A549 (cell line): ENCODE data around the gene GMCL2. TPM values are rescaled to one million over a fixed set of nuclear protein-coding genes. Genes with fewer than 3 reads are reported as not detected.

Experiments
- ATAC-seq, 2 experiments: fragments of 200-7000 bp in 1 of 2; fragments of >200 bp in 1 of 2; cut with Nextera tagmentation in 1 of 2; cut with Tn5 transposase in 1 of 2; 3 replicates each; pipeline versions ENCODE4 v1.8.0 to v1.9.1; 2018 to 2020; ENCODE audit warnings: mild to moderate bottlenecking in 1 of 2, moderate library complexity in 1 of 2
- CTCF ChIA-PET: fragments of 300-600 bp; sonication (Branson Sonifier 250); formaldehyde crosslinking; extraction: SDS; loops from one replicate; lab custom pipeline; 2021; ENCODE audit warnings: antibody characterized with exemption, inconsistent platforms; lab: Yijun Ruan, JAX
- POLR2A ChIA-PET: fragments of 350-600 bp; formaldehyde crosslinking; extraction: SDS; loops from one replicate; lab custom pipeline; 2021; ENCODE audit warnings: antibody characterized with exemption, inconsistent platforms; lab: Yijun Ruan, JAX
- DNase-seq, 2 experiments: peaks; one replicate each; pipeline versions ENCODE4 v3.0.0 to v3.0.0-alpha.2; 2011 to 2016; ENCODE audit warnings: low read depth in 1 of 2, low spot score in 1 of 2
- FAIRE-seq: peaks from 2 replicates; lab custom pipeline; 2011; peaks lifted over from hg19 to GRCh38; lab: Jason Lieb, UNC
- H3K27ac ChIP-seq, 2 experiments: fragments of >200 bp; sonication (Bioruptor Twin); formaldehyde crosslinking; 3 replicates each; pipeline ENCODE4 v1.5.1; 2016 to 2017
- H3K4me1 ChIP-seq: fragments of >200 bp; sonication (Bioruptor Twin); formaldehyde crosslinking; 3 replicates; pipeline ENCODE4 v1.6.1; 2016
- H3K4me2 ChIP-seq: fragments of >200 bp; sonication (Bioruptor Twin); formaldehyde crosslinking; 3 replicates; pipeline ENCODE4 v1.6.1; 2016
- H3K4me3 ChIP-seq: fragments of >200 bp; sonication (Bioruptor Twin); formaldehyde crosslinking; 3 replicates; pipeline ENCODE4 v1.5.1; 2016
- H3K9me3 ChIP-seq: fragments of >200 bp; sonication (Bioruptor Twin); formaldehyde crosslinking; 3 replicates; pipeline ENCODE4 v1.6.1; 2016
- BCL3 ChIP-seq: fragments of >200 bp; sonication (Bioruptor Twin); formaldehyde crosslinking; IDR thresholded peaks from 3 replicates; pipeline ENCODE4 v1.6.1; 2016
- BHLHE40 ChIP-seq: IDR thresholded peaks from 2 replicates; pipeline ENCODE4 v1.6.1; 2012; ENCODE audit warnings: low read depth, low read length, inconsistent platforms
- CHD4 ChIP-seq: fragments of 200-600 bp; sonication (generic); IDR thresholded peaks from 2 replicates; pipeline ENCODE4 v1.6.1; 2016; ENCODE audit warnings: antibody characterized with exemption, mild to moderate bottlenecking, borderline replicate concordance
- CTCF ChIP-seq: fragments of >200 bp; sonication (Bioruptor Twin); formaldehyde crosslinking; IDR thresholded peaks from 3 replicates; pipeline ENCODE4 v1.5.1; 2016
- EHMT2 ChIP-seq: fragments of 200-600 bp; sonication (generic); IDR thresholded peaks from 2 replicates; pipeline ENCODE4 v1.6.1; 2016; ENCODE audit warnings: antibody characterized with exemption, low read depth, mild to moderate bottlenecking, moderate library complexity
- FOSB ChIP-seq: fragments of 250-450 bp; sonication (Bioruptor Pico); IDR thresholded peaks from 2 replicates; pipeline ENCODE4 v1.5.0; 2020; ENCODE audit warnings: mild to moderate bottlenecking, moderate library complexity
- FOSL2 ChIP-seq, 2 experiments: fragments of 450-650 bp in 1 of 2; fragments of >200 bp in 1 of 2; sonication (Bioruptor Twin) in 1 of 2; formaldehyde crosslinking; IDR thresholded peaks; 2 replicates each; pipeline versions ENCODE4 v1.5.0 to v1.6.1; 2016 to 2020; ENCODE audit warnings: mild to moderate bottlenecking in 1 of 2, moderate library complexity in 1 of 2
- FOXS1 ChIP-seq: fragments of 250-450 bp; sonication (Bioruptor Pico); IDR thresholded peaks from 2 replicates; pipeline ENCODE4 v1.5.0; 2020; ENCODE audit warnings: mild to moderate bottlenecking, moderate library complexity
- HDAC2 ChIP-seq: fragments of 200-600 bp; sonication (generic); IDR thresholded peaks from 2 replicates; pipeline ENCODE4 v1.6.1; 2016
- HOXB5 ChIP-seq: fragments of 250-450 bp; sonication (Bioruptor Pico); IDR thresholded peaks from 2 replicates; pipeline ENCODE4 v1.5.0; 2020; ENCODE audit warnings: mild to moderate bottlenecking, moderate library complexity
- JUN ChIP-seq, 2 experiments: fragments of >200 bp; sonication (Bioruptor Twin); formaldehyde crosslinking; IDR thresholded peaks; 2 replicates in 1 of 2; 3 replicates in 1 of 2; pipeline ENCODE4 v1.6.1; 2016 to 2017
- KDM1A ChIP-seq: fragments of 200-600 bp; sonication (generic); IDR thresholded peaks from 2 replicates; pipeline ENCODE4 v1.6.1; 2016; ENCODE audit warnings: low read depth, mild to moderate bottlenecking
- MAFK ChIP-seq: fragments of 450-650 bp; IDR thresholded peaks from 2 replicates; pipeline ENCODE4 v1.6.1; 2014; ENCODE audit not compliant: partially characterized antibody
- MYC ChIP-seq: IDR thresholded peaks from 2 replicates; pipeline ENCODE4 v1.6.1; 2012; ENCODE audit warnings: mild to moderate bottlenecking, inconsistent platforms, low read length, improper control_type of control experiment, borderline replicate concordance
- NFE2L2 ChIP-seq: fragments of 150-350 bp; conservative IDR thresholded peaks from 2 replicates; pipeline ENCODE4 v1.6.1; 2014; ENCODE audit warnings: low read length
- NPAS2 ChIP-seq: fragments of 250-450 bp; sonication (Bioruptor Pico); IDR thresholded peaks from 2 replicates; pipeline ENCODE4 v1.8.0; 2022; ENCODE audit warnings: mild to moderate bottlenecking, moderate library complexity, borderline replicate concordance
- NR3C1 ChIP-seq: fragments of >200 bp; sonication (Bioruptor Twin); formaldehyde crosslinking; IDR thresholded peaks from 3 replicates; pipeline ENCODE4 v1.6.1; 2017
- RCOR1 ChIP-seq: fragments of 150-350 bp; IDR thresholded peaks from 2 replicates; pipeline ENCODE4 v1.6.1; 2014; ENCODE audit warnings: antibody characterized with exemption, low read length, low read depth
- REST ChIP-seq: fragments of 200-600 bp; sonication (generic); IDR thresholded peaks from 2 replicates; pipeline ENCODE4 v1.6.1; 2016; ENCODE audit warnings: antibody characterized with exemption, mild to moderate bottlenecking, moderate library complexity
- ZNF302 ChIP-seq: fragments of 250-450 bp; sonication (Bioruptor Pico); IDR thresholded peaks from 2 replicates; pipeline ENCODE4 v1.9.0; 2021; ENCODE audit warnings: inconsistent platforms, mild to moderate bottlenecking, moderate library complexity
- WGBS: methylation state at CpG from one replicate; pipeline ENCODE4 v1.1.6; 2017; ENCODE audit errors: missing lambda C conversion rate; 5-methylcytosine and 5-hydroxymethylcytosine counted together
- polyA plus RNA-seq, 4 experiments: library from polyadenylated mRNA; depleted of rRNA in 3 of 4; stranded (reverse); fragments of >200 nt; fragmentation: RNase III in 1 of 4; extraction: RNeasy Plus Mini Kit Qiagen cat#74134 plus additional on column Dnase treatment in 1 of 4; gene quantifications; 2 replicates in 3 of 4; 3 replicates in 1 of 4; pipeline ENCODE4 v1.2.3, GENCODE V29; 2011 to 2017
- TF ChIP-seq, protein P1 (sequence below): fragments of >200 bp; sonication (Bioruptor Twin); formaldehyde crosslinking; IDR thresholded peaks from 2 replicates; pipeline ENCODE4 v1.6.1; 2016
- TF ChIP-seq, protein P2 (sequence below): IDR thresholded peaks from 2 replicates; pipeline ENCODE4 v1.6.1; 2012
- TF ChIP-seq, protein P3 (sequence below): IDR thresholded peaks from 2 replicates; pipeline ENCODE4 v1.6.1; 2012; ENCODE audit warnings: low read depth, borderline replicate concordance
- TF ChIP-seq, protein P4 (sequence below): fragments of 150-350 bp; IDR thresholded peaks from 2 replicates; pipeline ENCODE4 v1.6.1; 2014; ENCODE audit warnings: low read depth, mild to moderate bottlenecking, low read length

Gene GMCL2
- polyA plus RNA-seq, 2 of the 4 experiments (the other 2 are of a cell fraction) = not detected

GRCh38 chr5:178236126-178236525, 49.0 kb upstream of the GMCL2 start (continued):
- TF ChIP-seq MAFK = no peak

DNA sequence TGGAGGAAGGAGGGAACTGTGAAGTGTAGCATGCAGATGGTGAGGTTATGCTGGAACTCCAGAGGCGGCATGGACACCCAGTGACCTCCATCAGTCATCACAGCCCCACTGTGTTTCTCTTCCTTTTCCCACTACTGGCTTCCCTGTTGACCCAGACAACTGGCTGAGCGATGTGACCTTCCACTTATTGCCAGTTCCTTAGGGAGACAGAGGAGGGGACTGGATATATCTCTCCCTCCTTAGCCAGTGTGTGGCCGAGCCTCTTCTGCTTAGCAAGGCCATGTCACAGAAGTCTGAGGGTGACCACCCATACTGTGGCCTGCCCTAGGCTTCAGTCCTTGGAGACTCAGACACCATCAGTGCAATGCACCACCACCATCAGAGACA, 48.4 kb upstream of the GMCL2 start:
- H3K4me3 ChIP-seq = no peak overlapping the region
- H3K4me2 ChIP-seq = no peak overlapping the region
- WGBS = 82% methylated on average over 3 of the region's 3 CpGs
- FAIRE-seq (no peak), DNase-seq (no peak)
- TF ChIP-seq CHD4 = no peak
- no peak for TF ChIP-seq BCL3
- TF ChIP-seq EHMT2 = no peak
- TF ChIP-seq CTCF = no peak
- TF ChIP-seq FOSL2 (IDR thresholded peaks at IDR 0.05) = no peak
- TF ChIP-seq FOSL2 (CRISPR knock-in tag; IDR thresholded peaks at IDR 0.05) = no peak
- TF ChIP-seq FOSB = no peak
- TF ChIP-seq HDAC2 = no peak
- TF ChIP-seq NR3C1 = no peak
- no peak for TF ChIP-seq ZNF302 (CRISPR knock-in tag)
- TF ChIP-seq KDM1A = no peak
- TF ChIP-seq RCOR1 = no peak
- no peak for TF ChIP-seq REST
- no peak for TF ChIP-seq NFE2L2
- no peak for TF ChIP-seq JUN (IDR thresholded peaks at IDR 0.05)
- no peak for TF ChIP-seq HOXB5 (CRISPR knock-in tag)
- TF ChIP-seq, all 56 proteins: peak for 0
- no peak for ATAC-seq
- no peaks in the 10 kb centered on the region for H3K9me3 ChIP-seq
- POLR2A ChIA-PET = interaction anchor here (1.0 kb wide), 1 partner anchor 31 kb away, joined by 3 read pairs; the partner anchor contains the start of gene HNRNPAB
- CTCF ChIA-PET = interaction anchor here (0.7 to 1.3 kb wide), 7 partner anchors 11 to 1259 kb away, joined by 3 to 6 read pairs (median 4); no protein-coding TSS in a partner anchor
- H3K27ac ChIP-seq = no peak overlapping the region
- H3K4me1 ChIP-seq = peaks cover 14% of the 10 kb centered on the region

- H3K9me3 ChIP-seq = no peaks in the 10 kb centered on the region
- peak; percentile 66 to 80 for DNase-seq
- H3K4me1 ChIP-seq = peaks cover 18% of the 10 kb centered on the region
- ATAC-seq = peak in 1 of 2 experiments; percentile 53; a peak in 3 of 6 replicates
- POLR2A ChIA-PET = interaction anchor here (1.0 kb wide), 1 partner anchor 31 kb away, joined by 3 read pairs; the partner anchor contains the start of gene HNRNPAB
- CTCF ChIA-PET = interaction anchor here (0.6 to 1.4 kb wide), 9 partner anchors 9 to 1352 kb away, joined by 3 to 6 read pairs (median 4); no protein-coding TSS in a partner anchor
- H3K4me3 ChIP-seq = no peak overlapping the region
- H3K27ac ChIP-seq = no peak overlapping the region
- no peak for FAIRE-seq
- 17% methylated on average over 11 of the region's 12 CpGs for WGBS
- no peak overlapping the region for H3K4me2 ChIP-seq
- no peak for TF ChIP-seq NPAS2 (CRISPR knock-in tag)
- TF ChIP-seq, protein P1, sequence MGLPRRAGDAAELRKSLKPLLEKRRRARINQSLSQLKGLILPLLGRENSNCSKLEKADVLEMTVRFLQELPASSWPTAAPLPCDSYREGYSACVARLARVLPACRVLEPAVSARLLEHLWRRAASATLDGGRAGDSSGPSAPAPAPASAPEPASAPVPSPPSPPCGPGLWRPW = no peak
- TF ChIP-seq, protein P2, sequence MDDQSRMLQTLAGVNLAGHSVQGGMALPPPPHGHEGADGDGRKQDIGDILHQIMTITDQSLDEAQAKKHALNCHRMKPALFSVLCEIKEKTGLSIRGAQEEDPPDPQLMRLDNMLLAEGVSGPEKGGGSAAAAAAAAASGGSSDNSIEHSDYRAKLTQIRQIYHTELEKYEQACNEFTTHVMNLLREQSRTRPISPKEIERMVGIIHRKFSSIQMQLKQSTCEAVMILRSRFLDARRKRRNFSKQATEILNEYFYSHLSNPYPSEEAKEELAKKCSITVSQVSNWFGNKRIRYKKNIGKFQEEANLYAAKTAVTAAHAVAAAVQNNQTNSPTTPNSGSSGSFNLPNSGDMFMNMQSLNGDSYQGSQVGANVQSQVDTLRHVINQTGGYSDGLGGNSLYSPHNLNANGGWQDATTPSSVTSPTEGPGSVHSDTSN = no peak
- no peak for TF ChIP-seq MYC
- TF ChIP-seq BHLHE40 = no peak
- TF ChIP-seq FOXS1 = no peak
- TF ChIP-seq, protein P3, sequence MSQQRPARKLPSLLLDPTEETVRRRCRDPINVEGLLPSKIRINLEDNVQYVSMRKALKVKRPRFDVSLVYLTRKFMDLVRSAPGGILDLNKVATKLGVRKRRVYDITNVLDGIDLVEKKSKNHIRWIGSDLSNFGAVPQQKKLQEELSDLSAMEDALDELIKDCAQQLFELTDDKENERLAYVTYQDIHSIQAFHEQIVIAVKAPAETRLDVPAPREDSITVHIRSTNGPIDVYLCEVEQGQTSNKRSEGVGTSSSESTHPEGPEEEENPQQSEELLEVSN = no peak
- TF ChIP-seq, protein P4, sequence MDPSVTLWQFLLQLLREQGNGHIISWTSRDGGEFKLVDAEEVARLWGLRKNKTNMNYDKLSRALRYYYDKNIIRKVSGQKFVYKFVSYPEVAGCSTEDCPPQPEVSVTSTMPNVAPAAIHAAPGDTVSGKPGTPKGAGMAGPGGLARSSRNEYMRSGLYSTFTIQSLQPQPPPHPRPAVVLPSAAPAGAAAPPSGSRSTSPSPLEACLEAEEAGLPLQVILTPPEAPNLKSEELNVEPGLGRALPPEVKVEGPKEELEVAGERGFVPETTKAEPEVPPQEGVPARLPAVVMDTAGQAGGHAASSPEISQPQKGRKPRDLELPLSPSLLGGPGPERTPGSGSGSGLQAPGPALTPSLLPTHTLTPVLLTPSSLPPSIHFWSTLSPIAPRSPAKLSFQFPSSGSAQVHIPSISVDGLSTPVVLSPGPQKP = no peak
Observed at GRCh38 chr5:178234750-178235587, 47.8 kb upstream of the GMCL2 start.
